ENCODE results near the gene R3HDM2.
A peak's percentile ranks its signal among the peaks of the same experiment; 100 is the strongest.

The R3HDM2 gene

GRCh38 chr12:57395121-57395520 is 35.7 kb downstream of the R3HDM2 start:
- CTCF ChIA-PET, result no interaction called here

GRCh38 chr12:57390174-57390573 is 40.7 kb downstream of the R3HDM2 start:
- POLR2A ChIA-PET, result no interaction called here
- TF ChIP-seq CTCF (IDR thresholded peaks at IDR 0.05; ENCODE audit: control extremely low read depth, extremely low read depth, low read depth, missing control alignments), result no peak
- CTCF ChIA-PET, result interaction anchor here (0.9 to 1.4 kb wide), 2 partner anchors 9 to 35 kb away, joined by 3 to 4 read pairs; no protein-coding TSS in a partner anchor
- no peak for DNase-seq (ENCODE audit: extremely low spot score)

More at GRCh38 chr12:57395121-57395520, 35.7 kb downstream of the R3HDM2 start:
- TF ChIP-seq CTCF (IDR thresholded peaks at IDR 0.05; ENCODE audit: control extremely low read depth, extremely low read depth, low read depth, missing control alignments), result no peak
- DNase-seq (ENCODE audit: extremely low spot score), result no peak
- POLR2A ChIA-PET, result no interaction called here

- no peak for DNase-seq (ENCODE audit: extremely low spot score)
- no peak for TF ChIP-seq CTCF (IDR thresholded peaks at IDR 0.05; ENCODE audit: control extremely low read depth, extremely low read depth, low read depth, missing control alignments)
- POLR2A ChIA-PET, result interaction anchor here (1.0 kb wide), 1 partner anchor 81 kb away, joined by 3 read pairs; no protein-coding TSS in a partner anchor
- CTCF ChIA-PET, result interaction anchor here (0.8 to 1.7 kb wide), 10 partner anchors 8 to 99 kb away, joined by 3 to 6 read pairs (median 3); no protein-coding TSS in a partner anchor
These were observed 41.8 kb downstream of the R3HDM2 start for GRCh38 chr12:57389033-57389432.

GRCh38 chr12:57388425-57388824 is 42.4 kb downstream of the R3HDM2 start:
- POLR2A ChIA-PET, result no interaction called here
- no peak for DNase-seq (ENCODE audit: extremely low spot score)
- no peak for TF ChIP-seq CTCF (IDR thresholded peaks at IDR 0.05; ENCODE audit: control extremely low read depth, extremely low read depth, low read depth, missing control alignments)
- CTCF ChIA-PET, result interaction anchor here (1.1 to 1.7 kb wide), 5 partner anchors 11 to 99 kb away, joined by 3 to 6 read pairs (median 4); no protein-coding TSS in a partner anchor

- no peak for TF ChIP-seq CTCF (IDR thresholded peaks at IDR 0.05; ENCODE audit: control extremely low read depth, extremely low read depth, low read depth, missing control alignments)
- CTCF ChIA-PET, result interaction anchor here (1.0 to 5.5 kb wide), 5 partner anchors 8 to 67 kb away, joined by 3 to 28 read pairs (median 3); partner anchors contain the start of gene INHBE
- POLR2A ChIA-PET, result interaction anchor here (1.4 kb wide), 1 partner anchor 43 kb away, joined by 5 read pairs; no protein-coding TSS in a partner anchor
- no peak for DNase-seq (ENCODE audit: extremely low spot score)
These were observed 44.6 kb downstream of the R3HDM2 start for GRCh38 chr12:57386187-57386720.

- no peak for TF ChIP-seq CTCF (IDR thresholded peaks at IDR 0.05; ENCODE audit: control extremely low read depth, extremely low read depth, low read depth, missing control alignments)
- POLR2A ChIA-PET, result interaction anchor here (1.4 kb wide), 1 partner anchor 43 kb away, joined by 5 read pairs; no protein-coding TSS in a partner anchor
- CTCF ChIA-PET, result interaction anchor here (1.1 to 5.5 kb wide), 4 partner anchors 8 to 73 kb away, joined by 4 to 28 read pairs (median 4); partner anchors contain the start of gene INHBE
- DNase-seq (ENCODE audit: extremely low spot score), result peak; percentile 40
These were observed 45.3 kb downstream of the R3HDM2 start for GRCh38 chr12:57385586-57385985.

Data from GM10248 (cell line).